GM12878 (cell line): ENCODE data around the gene PTCH2.

Source experiments
- BACH1 ChIP-seq: fragments of 450-650 bp; IDR thresholded peaks from 2 replicates; pipeline ENCODE4 v1.6.1; 2017; ENCODE audit warnings: mild to moderate bottlenecking, borderline replicate concordance
- ETV6 ChIP-seq, 2 experiments: fragments of 450-650 bp in 1 of 2; IDR thresholded peaks in 1 of 2; conservative IDR thresholded peaks in 1 of 2; 2 replicates each; pipeline ENCODE4 v1.6.1; 2014; ENCODE audit warnings: antibody characterized with exemption in 1 of 2, borderline replicate concordance in 1 of 2, low read depth in 1 of 2, mild to moderate bottlenecking in 1 of 2, moderate library complexity in 1 of 2
- MYC ChIP-seq: IDR thresholded peaks from 2 replicates; pipeline ENCODE4 v1.6.1; 2011; ENCODE audit warnings: mild to moderate bottlenecking, low read length, moderate library complexity, inconsistent platforms; ENCODE audit not compliant: insufficient read depth, insufficient replicate concordance, insufficient read length, severe bottlenecking
- NRF1 ChIP-seq: conservative IDR thresholded peaks from 2 replicates; pipeline ENCODE4 v1.6.1; 2011; ENCODE audit warnings: mild to moderate bottlenecking, low read depth, low read length, improper control_type of control experiment
- POLR2A ChIP-seq: IDR thresholded peaks from 2 replicates; pipeline ENCODE4 v1.6.1; 2011; ENCODE audit warnings: low read depth, mild to moderate bottlenecking, low read length
- POLR2AphosphoS2 ChIP-seq: IDR thresholded peaks from 2 replicates; pipeline ENCODE4 v1.6.1; 2011; ENCODE audit warnings: low read depth, mild to moderate bottlenecking, low read length, improper control_type of control experiment, moderate library complexity
- RFX5 ChIP-seq: IDR thresholded peaks from 2 replicates; pipeline ENCODE4 v1.6.1; 2011; ENCODE audit warnings: low read depth, low read length, improper control_type of control experiment
- SUZ12 ChIP-seq: fragments of 200-600 bp; sonication (generic); IDR thresholded peaks from one replicate; pipeline ENCODE4 v1.6.1; 2018; ENCODE audit warnings: antibody characterized with exemption, mild to moderate bottlenecking; ENCODE audit not compliant: unreplicated experiment
- TF ChIP-seq, protein P1 (sequence below): fragments of 450-650 bp; formaldehyde crosslinking; IDR thresholded peaks from 2 replicates; pipeline ENCODE4 v1.5.0; 2022; ENCODE audit warnings: mild to moderate bottlenecking, missing genetic modification characterization
- TF ChIP-seq, protein P2 (sequence below), 3 experiments: IDR thresholded peaks in 2 of 3; conservative IDR thresholded peaks in 1 of 3; 2 replicates each; pipeline ENCODE4 v1.5.1; 2011; ENCODE audit warnings: low read depth in 3 of 3, low read length in 3 of 3, mild to moderate bottlenecking in 3 of 3, control low read depth in 2 of 3, moderate library complexity in 2 of 3, inconsistent platforms in 1 of 3, mixed read lengths in 1 of 3; ENCODE audit not compliant: control insufficient read depth in 2 of 3, insufficient read depth in 1 of 3; ENCODE audit errors: extremely low read depth in 1 of 3
- TF ChIP-seq, protein P3 (sequence below): fragments of 450-650 bp; IDR thresholded peaks from 2 replicates; pipeline ENCODE4 v1.6.1; 2017; ENCODE audit warnings: borderline replicate concordance
- TF ChIP-seq, protein P4 (sequence below): fragments of 450-650 bp; formaldehyde crosslinking; IDR thresholded peaks from 2 replicates; pipeline ENCODE4 v1.4.0; 2020; ENCODE audit warnings: mild to moderate bottlenecking, moderate library complexity
- TF ChIP-seq, protein P5 (sequence below): IDR thresholded peaks from 2 replicates; pipeline ENCODE4 v1.6.1; 2012; ENCODE audit warnings: low read length, inconsistent platforms

DNA sequence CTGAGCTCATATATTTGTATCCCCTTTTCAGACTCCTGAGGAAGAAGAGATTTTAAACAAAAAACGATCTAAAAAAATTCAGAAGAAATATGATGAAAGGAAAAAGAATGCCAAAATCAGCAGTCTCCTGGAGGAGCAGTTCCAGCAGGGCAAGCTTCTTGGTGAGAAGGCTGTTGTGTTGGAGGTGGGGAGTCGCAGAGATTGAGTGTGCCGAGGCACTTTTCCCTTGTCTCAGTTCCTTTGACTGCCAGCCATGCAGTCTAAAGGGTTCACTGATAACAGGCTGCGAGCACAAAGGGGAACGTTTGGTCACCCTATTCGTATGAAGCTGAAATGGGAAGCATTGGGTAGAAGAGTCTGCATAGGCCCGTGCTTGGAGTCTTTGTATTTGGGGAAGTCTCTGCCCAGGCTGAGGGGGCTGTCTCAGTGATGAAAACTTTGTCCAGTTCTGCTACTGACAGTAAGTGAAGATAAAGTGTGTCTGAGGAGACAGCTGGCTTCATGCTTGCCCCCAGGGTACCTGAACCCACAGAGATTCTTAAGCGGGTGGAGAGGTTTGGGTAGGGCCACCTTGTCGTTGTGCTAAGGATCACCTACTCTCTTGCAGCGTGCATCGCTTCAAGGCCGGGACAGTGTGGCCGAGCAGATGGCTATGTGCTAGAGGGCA is 65.0 kb downstream of the PTCH2 start:
- no peak for TF ChIP-seq MYC
- no peak for TF ChIP-seq POLR2A
- TF ChIP-seq RFX5: no peak
- TF ChIP-seq, protein P1, sequence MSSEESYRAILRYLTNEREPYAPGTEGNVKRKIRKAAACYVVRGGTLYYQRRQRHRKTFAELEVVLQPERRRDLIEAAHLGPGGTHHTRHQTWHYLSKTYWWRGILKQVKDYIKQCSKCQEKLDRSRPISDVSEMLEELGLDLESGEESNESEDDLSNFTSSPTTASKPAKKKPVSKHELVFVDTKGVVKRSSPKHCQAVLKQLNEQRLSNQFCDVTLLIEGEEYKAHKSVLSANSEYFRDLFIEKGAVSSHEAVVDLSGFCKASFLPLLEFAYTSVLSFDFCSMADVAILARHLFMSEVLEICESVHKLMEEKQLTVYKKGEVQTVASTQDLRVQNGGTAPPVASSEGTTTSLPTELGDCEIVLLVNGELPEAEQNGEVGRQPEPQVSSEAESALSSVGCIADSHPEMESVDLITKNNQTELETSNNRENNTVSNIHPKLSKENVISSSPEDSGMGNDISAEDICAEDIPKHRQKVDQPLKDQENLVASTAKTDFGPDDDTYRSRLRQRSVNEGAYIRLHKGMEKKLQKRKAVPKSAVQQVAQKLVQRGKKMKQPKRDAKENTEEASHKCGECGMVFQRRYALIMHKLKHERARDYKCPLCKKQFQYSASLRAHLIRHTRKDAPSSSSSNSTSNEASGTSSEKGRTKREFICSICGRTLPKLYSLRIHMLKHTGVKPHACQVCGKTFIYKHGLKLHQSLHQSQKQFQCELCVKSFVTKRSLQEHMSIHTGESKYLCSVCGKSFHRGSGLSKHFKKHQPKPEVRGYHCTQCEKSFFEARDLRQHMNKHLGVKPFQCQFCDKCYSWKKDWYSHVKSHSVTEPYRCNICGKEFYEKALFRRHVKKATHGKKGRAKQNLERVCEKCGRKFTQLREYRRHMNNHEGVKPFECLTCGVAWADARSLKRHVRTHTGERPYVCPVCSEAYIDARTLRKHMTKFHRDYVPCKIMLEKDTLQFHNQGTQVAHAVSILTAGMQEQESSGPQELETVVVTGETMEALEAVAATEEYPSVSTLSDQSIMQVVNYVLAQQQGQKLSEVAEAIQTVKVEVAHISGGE (CRISPR knock-in tag): no peak
- TF ChIP-seq, protein P2, sequence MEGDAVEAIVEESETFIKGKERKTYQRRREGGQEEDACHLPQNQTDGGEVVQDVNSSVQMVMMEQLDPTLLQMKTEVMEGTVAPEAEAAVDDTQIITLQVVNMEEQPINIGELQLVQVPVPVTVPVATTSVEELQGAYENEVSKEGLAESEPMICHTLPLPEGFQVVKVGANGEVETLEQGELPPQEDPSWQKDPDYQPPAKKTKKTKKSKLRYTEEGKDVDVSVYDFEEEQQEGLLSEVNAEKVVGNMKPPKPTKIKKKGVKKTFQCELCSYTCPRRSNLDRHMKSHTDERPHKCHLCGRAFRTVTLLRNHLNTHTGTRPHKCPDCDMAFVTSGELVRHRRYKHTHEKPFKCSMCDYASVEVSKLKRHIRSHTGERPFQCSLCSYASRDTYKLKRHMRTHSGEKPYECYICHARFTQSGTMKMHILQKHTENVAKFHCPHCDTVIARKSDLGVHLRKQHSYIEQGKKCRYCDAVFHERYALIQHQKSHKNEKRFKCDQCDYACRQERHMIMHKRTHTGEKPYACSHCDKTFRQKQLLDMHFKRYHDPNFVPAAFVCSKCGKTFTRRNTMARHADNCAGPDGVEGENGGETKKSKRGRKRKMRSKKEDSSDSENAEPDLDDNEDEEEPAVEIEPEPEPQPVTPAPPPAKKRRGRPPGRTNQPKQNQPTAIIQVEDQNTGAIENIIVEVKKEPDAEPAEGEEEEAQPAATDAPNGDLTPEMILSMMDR (IDR thresholded peaks at IDR 0.05 in 2 of 3, conservative IDR thresholded peaks at IDR 0.05 in 1 of 3; ENCODE audit: control insufficient read depth in 2 of 3, extremely low read depth in 1 of 3, insufficient read depth in 1 of 3, low read depth in 3 of 3, low read length in 3 of 3): no peak
- TF ChIP-seq, protein P3, sequence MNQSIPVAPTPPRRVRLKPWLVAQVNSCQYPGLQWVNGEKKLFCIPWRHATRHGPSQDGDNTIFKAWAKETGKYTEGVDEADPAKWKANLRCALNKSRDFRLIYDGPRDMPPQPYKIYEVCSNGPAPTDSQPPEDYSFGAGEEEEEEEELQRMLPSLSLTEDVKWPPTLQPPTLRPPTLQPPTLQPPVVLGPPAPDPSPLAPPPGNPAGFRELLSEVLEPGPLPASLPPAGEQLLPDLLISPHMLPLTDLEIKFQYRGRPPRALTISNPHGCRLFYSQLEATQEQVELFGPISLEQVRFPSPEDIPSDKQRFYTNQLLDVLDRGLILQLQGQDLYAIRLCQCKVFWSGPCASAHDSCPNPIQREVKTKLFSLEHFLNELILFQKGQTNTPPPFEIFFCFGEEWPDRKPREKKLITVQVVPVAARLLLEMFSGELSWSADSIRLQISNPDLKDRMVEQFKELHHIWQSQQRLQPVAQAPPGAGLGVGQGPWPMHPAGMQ: no peak
- TF ChIP-seq, protein P4, sequence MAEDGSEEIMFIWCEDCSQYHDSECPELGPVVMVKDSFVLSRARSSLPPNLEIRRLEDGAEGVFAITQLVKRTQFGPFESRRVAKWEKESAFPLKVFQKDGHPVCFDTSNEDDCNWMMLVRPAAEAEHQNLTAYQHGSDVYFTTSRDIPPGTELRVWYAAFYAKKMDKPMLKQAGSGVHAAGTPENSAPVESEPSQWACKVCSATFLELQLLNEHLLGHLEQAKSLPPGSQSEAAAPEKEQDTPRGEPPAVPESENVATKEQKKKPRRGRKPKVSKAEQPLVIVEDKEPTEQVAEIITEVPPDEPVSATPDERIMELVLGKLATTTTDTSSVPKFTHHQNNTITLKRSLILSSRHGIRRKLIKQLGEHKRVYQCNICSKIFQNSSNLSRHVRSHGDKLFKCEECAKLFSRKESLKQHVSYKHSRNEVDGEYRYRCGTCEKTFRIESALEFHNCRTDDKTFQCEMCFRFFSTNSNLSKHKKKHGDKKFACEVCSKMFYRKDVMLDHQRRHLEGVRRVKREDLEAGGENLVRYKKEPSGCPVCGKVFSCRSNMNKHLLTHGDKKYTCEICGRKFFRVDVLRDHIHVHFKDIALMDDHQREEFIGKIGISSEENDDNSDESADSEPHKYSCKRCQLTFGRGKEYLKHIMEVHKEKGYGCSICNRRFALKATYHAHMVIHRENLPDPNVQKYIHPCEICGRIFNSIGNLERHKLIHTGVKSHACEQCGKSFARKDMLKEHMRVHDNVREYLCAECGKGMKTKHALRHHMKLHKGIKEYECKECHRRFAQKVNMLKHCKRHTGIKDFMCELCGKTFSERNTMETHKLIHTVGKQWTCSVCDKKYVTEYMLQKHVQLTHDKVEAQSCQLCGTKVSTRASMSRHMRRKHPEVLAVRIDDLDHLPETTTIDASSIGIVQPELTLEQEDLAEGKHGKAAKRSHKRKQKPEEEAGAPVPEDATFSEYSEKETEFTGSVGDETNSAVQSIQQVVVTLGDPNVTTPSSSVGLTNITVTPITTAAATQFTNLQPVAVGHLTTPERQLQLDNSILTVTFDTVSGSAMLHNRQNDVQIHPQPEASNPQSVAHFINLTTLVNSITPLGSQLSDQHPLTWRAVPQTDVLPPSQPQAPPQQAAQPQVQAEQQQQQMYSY (CRISPR knock-in tag): no peak
- TF ChIP-seq, protein P5, sequence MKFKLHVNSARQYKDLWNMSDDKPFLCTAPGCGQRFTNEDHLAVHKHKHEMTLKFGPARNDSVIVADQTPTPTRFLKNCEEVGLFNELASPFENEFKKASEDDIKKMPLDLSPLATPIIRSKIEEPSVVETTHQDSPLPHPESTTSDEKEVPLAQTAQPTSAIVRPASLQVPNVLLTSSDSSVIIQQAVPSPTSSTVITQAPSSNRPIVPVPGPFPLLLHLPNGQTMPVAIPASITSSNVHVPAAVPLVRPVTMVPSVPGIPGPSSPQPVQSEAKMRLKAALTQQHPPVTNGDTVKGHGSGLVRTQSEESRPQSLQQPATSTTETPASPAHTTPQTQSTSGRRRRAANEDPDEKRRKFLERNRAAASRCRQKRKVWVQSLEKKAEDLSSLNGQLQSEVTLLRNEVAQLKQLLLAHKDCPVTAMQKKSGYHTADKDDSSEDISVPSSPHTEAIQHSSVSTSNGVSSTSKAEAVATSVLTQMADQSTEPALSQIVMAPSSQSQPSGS: no peak
- no peak for TF ChIP-seq NRF1
- no peak for TF ChIP-seq POLR2AphosphoS2
- TF ChIP-seq SUZ12: no peak
- no peak for TF ChIP-seq BACH1
- no peak for TF ChIP-seq ETV6 (conservative IDR thresholded peaks at IDR 0.05 in 1 of 2, IDR thresholded peaks at IDR 0.05 in 1 of 2; ENCODE audit: borderline replicate concordance in 1 of 2, low read depth in 1 of 2)
